B cell (primary cell): ENCODE data around the gene PCDHA1. TPM values are rescaled to one million over a fixed set of nuclear protein-coding genes. Genes with fewer than 3 reads are reported as not detected.

Source experiments
- ATAC-seq: fragments of 200-7000 bp; cut with Tn5 transposase; one replicate; pipeline ENCODE4 v1.10.0; 2021; ENCODE audit warnings: low read depth, mild to moderate bottlenecking, moderate number of reproducible peaks, moderate library complexity
- CTCF ChIA-PET: fragments of 350-600 bp; sonication (Branson Sonifier 250); formaldehyde crosslinking; loops from one replicate; lab custom pipeline; 2021; ENCODE audit warnings: antibody characterized with exemption, inconsistent platforms; lab: Charles Lee
- POLR2A ChIA-PET: fragments of 350-600 bp; sonication (Branson Sonifier 250); formaldehyde crosslinking; loops from one replicate; lab custom pipeline; 2021; ENCODE audit warnings: antibody characterized with exemption; lab: Charles Lee
- DNase-seq: peaks from one replicate; pipeline ENCODE4 v3.0.0; 2013
- H2AFZ ChIP-seq: 2 replicates; pipeline ENCODE4 v1.6.1; 2012; ENCODE audit warnings: mild to moderate bottlenecking, low read depth, low read length; ENCODE audit not compliant: insufficient read depth, poor library complexity, severe bottlenecking
- H3K27ac ChIP-seq, 2 donors: 1 replicate in 1 of 2; 2 replicates in 1 of 2; pipeline ENCODE4 v1.5.1; 2012 to 2013; ENCODE audit warnings: low read length in 2 of 2, mild to moderate bottlenecking in 2 of 2, moderate library complexity in 1 of 2
- H3K27me3 ChIP-seq, 4 experiments: fragments of 200-600 bp in 1 of 4; sonication (generic) in 1 of 4; replicated peaks in 1 of 4; 1 replicate in 2 of 4; 2 replicates in 2 of 4; pipeline versions ENCODE4 v1.6.1 to v1.7.0; 2013 to 2016; ENCODE audit warnings: low read length in 3 of 4, mild to moderate bottlenecking in 2 of 4, mixed read lengths in 1 of 4, moderate library complexity in 1 of 4; ENCODE audit not compliant: insufficient read depth in 4 of 4, control insufficient read depth in 3 of 4; ENCODE audit errors: control extremely low read depth in 1 of 4
- H3K36me3 ChIP-seq, 2 experiments: replicated peaks in 1 of 2; 1 replicate in 1 of 2; 2 replicates in 1 of 2; pipeline versions ENCODE4 v1.6.1 to v1.7.1; 2013; ENCODE audit warnings: low read length in 1 of 2; ENCODE audit not compliant: insufficient read depth in 2 of 2, control insufficient read depth in 1 of 2; ENCODE audit errors: control extremely low read depth in 1 of 2, extremely low read depth in 1 of 2
- H3K4me1 ChIP-seq, 2 donors: fragments of 200-600 bp in 1 of 2; sonication (generic) in 1 of 2; 1 replicate in 1 of 2; 2 replicates in 1 of 2; pipeline versions ENCODE4 v1.5.1 to v1.6.1; 2013 to 2017; ENCODE audit warnings: low read length in 2 of 2; ENCODE audit not compliant: control insufficient read depth in 2 of 2, insufficient read depth in 2 of 2
- H3K4me2 ChIP-seq: replicated peaks from 2 replicates; pipeline ENCODE3; 2012; ENCODE audit warnings: mild to moderate bottlenecking, low read depth, low read length; ENCODE audit not compliant: poor library complexity, severe bottlenecking
- H3K4me3 ChIP-seq, 5 experiments: fragments of 200-600 bp in 1 of 5; sonication (generic) in 1 of 5; 1 replicate in 3 of 5; 2 replicates in 2 of 5; pipeline versions ENCODE4 v1.5.1 to v1.7.0; 2011 to 2016; ENCODE audit warnings: low read length in 4 of 5, mild to moderate bottlenecking in 4 of 5, low read depth in 2 of 5, control low read depth in 1 of 5, moderate library complexity in 1 of 5; ENCODE audit not compliant: insufficient read depth in 1 of 5; ENCODE audit errors: control extremely low read depth in 1 of 5, extremely low read depth in 1 of 5
- H3K79me2 ChIP-seq: fragments of 200-600 bp; sonication (generic); one replicate; pipeline ENCODE4 v1.6.0; 2016; ENCODE audit warnings: low read length; ENCODE audit not compliant: control insufficient read depth, insufficient read depth
- H3K9ac ChIP-seq: fragments of 200-600 bp; sonication (generic); 2 replicates; pipeline ENCODE4 v1.6.1; 2017; ENCODE audit warnings: mild to moderate bottlenecking, low read length, moderate library complexity
- H3K9me3 ChIP-seq, 3 donors: one replicate each; pipeline versions ENCODE4 v1.6.1 to v1.7.1; 2013; ENCODE audit warnings: low read length in 2 of 3; ENCODE audit not compliant: control insufficient read depth in 2 of 3, insufficient read depth in 1 of 3; ENCODE audit errors: control extremely low read depth in 1 of 3
- H4K20me1 ChIP-seq: 2 replicates; pipeline ENCODE4 v1.6.0; 2012; ENCODE audit warnings: mild to moderate bottlenecking, low read length; ENCODE audit not compliant: insufficient read depth, control insufficient read depth, poor library complexity, severe bottlenecking
- H3K27ac Mint-ChIP-seq: one replicate; pipeline ENCODE4 v1.8.0; 2021; ENCODE audit warnings: mixed read lengths
- H3K27me3 Mint-ChIP-seq: one replicate; pipeline ENCODE4 v1.8.0; 2021; ENCODE audit warnings: mixed read lengths
- H3K4me1 Mint-ChIP-seq: one replicate; pipeline ENCODE4 v1.8.0; 2021; ENCODE audit warnings: mixed read lengths
- H3K4me3 Mint-ChIP-seq: one replicate; pipeline ENCODE4 v1.8.0; 2021; ENCODE audit warnings: mixed read lengths
- H3K9me3 Mint-ChIP-seq: one replicate; pipeline ENCODE4 v1.8.0; 2022; ENCODE audit warnings: mixed read lengths; ENCODE audit not compliant: insufficient read depth
- EZH2 ChIP-seq: IDR thresholded peaks from 2 replicates; pipeline ENCODE4 v1.6.1; 2012; ENCODE audit warnings: borderline replicate concordance, low read depth, mild to moderate bottlenecking, moderate library complexity, low read length; ENCODE audit not compliant: insufficient read depth, poor library complexity, severe bottlenecking
- WGBS: methylation state at CpG from one replicate; pipeline ENCODE4 v1.1.5; 2013; ENCODE audit warnings: missing lambda C conversion rate; ENCODE audit not compliant: insufficient coverage; 5-methylcytosine and 5-hydroxymethylcytosine counted together
- intact Hi-C: fragments of 100-400 bp; cut with micrococcal nuclease; formaldehyde crosslinking; loops from one replicate; pipeline ENCODE4 v1.10.0; 2022
- polyA plus RNA-seq: library from polyadenylated mRNA; depleted of rRNA; stranded (reverse); fragments of >200 nt; gene quantifications from 2 replicates; pipeline ENCODE4 v1.2.3, GENCODE V29; 2012
- total RNA-seq, 2 donors: library from RNA; stranded (reverse); fragments of 120-200 nt in 1 of 2; gene quantifications; 1 replicate in 1 of 2; 2 replicates in 1 of 2; pipeline versions ENCODE4 v1.2.3 to v1.2.4, GENCODE V29; 2013 to 2022
- TF ChIP-seq, protein P1 (sequence below): fragments of 200-600 bp; IDR thresholded peaks from one replicate; pipeline ENCODE4 v1.8.0; 2022; ENCODE audit warnings: antibody characterized with exemption, mild to moderate bottlenecking

The PCDHA1 gene
- total and polyA plus RNA-seq, 2 donors (not counting 1 experiment from before 2014, with no cell fraction given), result not detected

DNA sequence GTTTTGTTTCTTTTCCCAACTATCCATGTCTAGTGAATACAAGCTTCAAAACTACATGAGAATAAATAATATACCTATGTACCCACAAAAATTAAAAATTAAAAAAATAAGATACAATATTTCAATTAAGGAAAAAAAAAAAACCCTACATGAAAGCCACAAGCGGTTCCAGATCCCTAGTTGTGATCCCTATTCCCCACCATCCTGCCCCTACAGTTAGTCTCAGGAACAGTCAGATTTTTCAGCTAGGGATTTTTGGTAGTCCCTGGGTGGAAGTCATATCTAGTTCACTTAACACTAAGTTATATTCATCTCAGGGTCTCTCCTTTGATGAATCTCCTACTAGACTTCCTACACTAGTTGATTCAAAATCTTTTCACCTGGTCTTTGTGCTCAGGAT is 246.7 kb downstream of the PCDHA1 start:
- Histone ChIP-seq H3K27me3 (no peaks in the 10 kb centered on the region), H3K79me2 (no peaks in the 10 kb centered on the region), H3K27ac (no peak overlapping the region), H3K4me1 (no peaks in the 10 kb centered on the region), H4K20me1 (no peaks in the 10 kb centered on the region), H3K9me3 (no peaks in the 10 kb centered on the region), H3K4me3 (no peak overlapping the region), H3K4me2 (no peak overlapping the region), H3K36me3 (no peaks in the 10 kb centered on the region), H2AFZ (no peak overlapping the region), H3K9ac (no peak overlapping the region)
- ChIA-PET POLR2A (no interaction called here), CTCF (interaction anchor here (1.2 kb wide), 1 partner anchor 12 kb away, joined by 3 read pairs; no protein-coding TSS in a partner anchor)
- no peaks in the 10 kb centered on the region for H3K27me3 Mint-ChIP-seq
- intact Hi-C loops, result no loop called here
- DNase-seq (no peak), ATAC-seq (no peak)
- TF ChIP-seq, protein P1, sequence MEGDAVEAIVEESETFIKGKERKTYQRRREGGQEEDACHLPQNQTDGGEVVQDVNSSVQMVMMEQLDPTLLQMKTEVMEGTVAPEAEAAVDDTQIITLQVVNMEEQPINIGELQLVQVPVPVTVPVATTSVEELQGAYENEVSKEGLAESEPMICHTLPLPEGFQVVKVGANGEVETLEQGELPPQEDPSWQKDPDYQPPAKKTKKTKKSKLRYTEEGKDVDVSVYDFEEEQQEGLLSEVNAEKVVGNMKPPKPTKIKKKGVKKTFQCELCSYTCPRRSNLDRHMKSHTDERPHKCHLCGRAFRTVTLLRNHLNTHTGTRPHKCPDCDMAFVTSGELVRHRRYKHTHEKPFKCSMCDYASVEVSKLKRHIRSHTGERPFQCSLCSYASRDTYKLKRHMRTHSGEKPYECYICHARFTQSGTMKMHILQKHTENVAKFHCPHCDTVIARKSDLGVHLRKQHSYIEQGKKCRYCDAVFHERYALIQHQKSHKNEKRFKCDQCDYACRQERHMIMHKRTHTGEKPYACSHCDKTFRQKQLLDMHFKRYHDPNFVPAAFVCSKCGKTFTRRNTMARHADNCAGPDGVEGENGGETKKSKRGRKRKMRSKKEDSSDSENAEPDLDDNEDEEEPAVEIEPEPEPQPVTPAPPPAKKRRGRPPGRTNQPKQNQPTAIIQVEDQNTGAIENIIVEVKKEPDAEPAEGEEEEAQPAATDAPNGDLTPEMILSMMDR, result no peak
- no peak for TF ChIP-seq EZH2
- no peaks in the 10 kb centered on the region for H3K9me3 Mint-ChIP-seq
- no peak overlapping the region for H3K4me3 Mint-ChIP-seq
- H3K27ac Mint-ChIP-seq, result no peak overlapping the region
- no peaks in the 10 kb centered on the region for H3K4me1 Mint-ChIP-seq
- no CpG with 5 or more reads among the region's 1 CpG for WGBS

DNA sequence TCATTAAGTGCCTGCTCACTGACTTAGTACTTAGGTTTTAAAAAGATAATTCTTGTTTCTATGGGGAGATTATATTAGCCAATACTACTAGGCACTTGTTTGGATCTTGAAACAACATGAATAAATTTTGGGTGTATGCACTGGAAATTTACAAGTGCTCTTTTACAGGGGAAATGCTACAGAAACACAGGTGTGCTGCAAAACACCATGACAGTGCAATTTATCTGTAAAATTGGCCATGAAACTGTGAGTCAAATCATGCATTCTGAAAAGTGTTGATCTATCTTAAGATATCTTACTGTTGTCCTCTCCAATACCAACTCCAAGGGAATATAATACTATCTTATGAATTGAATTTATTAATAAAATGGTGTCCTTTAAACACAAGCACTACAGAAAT is 253.1 kb downstream of the PCDHA1 start:
- H3K4me1 Mint-ChIP-seq, result no peaks in the 10 kb centered on the region
- Histone ChIP-seq H3K36me3 (no peaks in the 10 kb centered on the region), H3K9ac (no peak overlapping the region), H3K4me2 (no peak overlapping the region), H3K27ac (no peak overlapping the region), H4K20me1 (no peaks in the 10 kb centered on the region), H2AFZ (no peak overlapping the region), H3K27me3 (peaks cover 0 to 6% (median 0%) of the 10 kb centered on the region in 4 experiments), H3K4me3 (no peak overlapping the region), H3K4me1 (peaks cover 0 to 2% of the 10 kb centered on the region in 2 donors), H3K9me3 (peaks cover 0 to 14% (median 11%) of the 10 kb centered on the region in 3 donors), H3K79me2 (no peaks in the 10 kb centered on the region)
- intact Hi-C loops, result no loop called here
- ChIA-PET CTCF (interaction anchor here (0.8 kb wide), 1 partner anchor 10 kb away, joined by 3 read pairs; no protein-coding TSS in a partner anchor), POLR2A (no interaction called here)
- H3K27ac Mint-ChIP-seq, result no peak overlapping the region
- no peaks in the 10 kb centered on the region for H3K27me3 Mint-ChIP-seq
- peaks cover 2% of the 10 kb centered on the region for H3K9me3 Mint-ChIP-seq
- H3K4me3 Mint-ChIP-seq, result no peak overlapping the region
- DNase-seq (no peak), ATAC-seq (no peak)
- TF ChIP-seq, protein P1, result no peak
- TF ChIP-seq EZH2, result no peak
